PFSK-1 (cell line): ENCODE results near the gene GARIN5B.

Experiments
- FOXP2 ChIP-seq: optimal IDR thresholded peaks from 2 replicates; pipeline ENCODE3; 2011; ENCODE audit warnings: borderline replicate concordance, control low read depth, inconsistent platforms; ENCODE audit not compliant: insufficient read depth; ENCODE audit errors: extremely low read length, extremely low read depth
- POLR2AphosphoS5 ChIP-seq: IDR thresholded peaks from 2 replicates; pipeline ENCODE4 v1.6.1; 2012; ENCODE audit warnings: low read depth, mild to moderate bottlenecking, control low read depth, low read length, moderate library complexity
- SIN3A ChIP-seq: IDR thresholded peaks from 2 replicates; pipeline ENCODE4 v1.6.1; 2012; ENCODE audit warnings: mild to moderate bottlenecking, low read length, moderate library complexity, borderline replicate concordance; ENCODE audit not compliant: insufficient read depth
- TAF1 ChIP-seq: IDR thresholded peaks from 2 replicates; pipeline ENCODE4 v1.6.1; 2012; ENCODE audit warnings: low read length, control low read depth, borderline replicate concordance; ENCODE audit not compliant: insufficient read depth
- TF ChIP-seq, protein P1 (sequence below), 2 experiments: IDR thresholded peaks; 2 replicates each; pipeline versions ENCODE4 v1.6.1 to v1.8.0; 2011 to 2012; ENCODE audit warnings: low read depth in 2 of 2, low read length in 2 of 2, control low read depth in 1 of 2, inconsistent platforms in 1 of 2, mild to moderate bottlenecking in 1 of 2, moderate library complexity in 1 of 2; ENCODE audit not compliant: insufficient read depth in 1 of 2

Gene GARIN5B

DNA sequence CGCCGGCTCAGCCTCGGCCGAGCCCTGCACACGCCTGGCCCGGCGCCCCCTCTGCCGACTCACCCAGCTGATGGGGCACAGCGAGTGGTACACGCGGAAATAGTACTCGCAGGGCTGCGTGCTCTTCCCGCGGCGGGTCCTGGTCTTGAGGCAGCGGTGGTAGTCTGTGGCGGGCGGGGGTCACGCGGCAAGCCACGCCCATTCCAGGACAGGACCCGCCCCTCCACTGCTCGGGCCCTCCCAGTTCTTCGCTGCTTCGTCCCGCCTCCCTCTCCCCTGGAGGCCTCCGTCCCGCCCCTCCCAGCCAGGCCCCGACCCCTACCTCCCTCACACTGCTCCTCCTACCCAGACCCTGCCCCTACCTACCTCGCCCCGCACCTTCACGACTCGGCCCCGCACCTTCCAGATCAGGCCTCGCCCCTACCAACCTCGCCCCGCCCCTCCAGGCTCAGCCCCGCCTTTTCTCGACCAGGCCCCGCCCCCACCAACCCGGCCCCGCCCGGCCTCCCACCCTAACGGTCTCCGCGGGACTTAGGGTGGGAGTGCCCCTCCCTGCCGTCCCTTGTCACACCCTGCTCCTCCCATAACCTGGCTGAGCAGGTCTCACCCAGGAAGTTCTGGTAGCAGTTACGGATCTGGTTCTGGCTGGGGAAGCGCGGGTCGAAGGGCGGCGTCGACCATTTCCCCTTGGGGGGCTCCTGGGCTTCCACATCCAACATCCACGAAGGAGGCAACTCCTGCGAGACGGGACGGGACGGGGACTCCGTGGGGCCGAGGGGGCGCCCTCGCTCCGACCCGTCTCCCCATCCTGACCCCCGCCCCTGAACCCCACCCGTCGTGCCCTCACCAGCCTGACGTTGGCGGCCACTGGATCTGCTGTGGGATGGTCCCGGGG is 9.0 kb downstream of the GARIN5B start:
- no peak for TF ChIP-seq POLR2AphosphoS5
- no peak for TF ChIP-seq SIN3A
- TF ChIP-seq FOXP2, result no peak
- TF ChIP-seq, protein P1, sequence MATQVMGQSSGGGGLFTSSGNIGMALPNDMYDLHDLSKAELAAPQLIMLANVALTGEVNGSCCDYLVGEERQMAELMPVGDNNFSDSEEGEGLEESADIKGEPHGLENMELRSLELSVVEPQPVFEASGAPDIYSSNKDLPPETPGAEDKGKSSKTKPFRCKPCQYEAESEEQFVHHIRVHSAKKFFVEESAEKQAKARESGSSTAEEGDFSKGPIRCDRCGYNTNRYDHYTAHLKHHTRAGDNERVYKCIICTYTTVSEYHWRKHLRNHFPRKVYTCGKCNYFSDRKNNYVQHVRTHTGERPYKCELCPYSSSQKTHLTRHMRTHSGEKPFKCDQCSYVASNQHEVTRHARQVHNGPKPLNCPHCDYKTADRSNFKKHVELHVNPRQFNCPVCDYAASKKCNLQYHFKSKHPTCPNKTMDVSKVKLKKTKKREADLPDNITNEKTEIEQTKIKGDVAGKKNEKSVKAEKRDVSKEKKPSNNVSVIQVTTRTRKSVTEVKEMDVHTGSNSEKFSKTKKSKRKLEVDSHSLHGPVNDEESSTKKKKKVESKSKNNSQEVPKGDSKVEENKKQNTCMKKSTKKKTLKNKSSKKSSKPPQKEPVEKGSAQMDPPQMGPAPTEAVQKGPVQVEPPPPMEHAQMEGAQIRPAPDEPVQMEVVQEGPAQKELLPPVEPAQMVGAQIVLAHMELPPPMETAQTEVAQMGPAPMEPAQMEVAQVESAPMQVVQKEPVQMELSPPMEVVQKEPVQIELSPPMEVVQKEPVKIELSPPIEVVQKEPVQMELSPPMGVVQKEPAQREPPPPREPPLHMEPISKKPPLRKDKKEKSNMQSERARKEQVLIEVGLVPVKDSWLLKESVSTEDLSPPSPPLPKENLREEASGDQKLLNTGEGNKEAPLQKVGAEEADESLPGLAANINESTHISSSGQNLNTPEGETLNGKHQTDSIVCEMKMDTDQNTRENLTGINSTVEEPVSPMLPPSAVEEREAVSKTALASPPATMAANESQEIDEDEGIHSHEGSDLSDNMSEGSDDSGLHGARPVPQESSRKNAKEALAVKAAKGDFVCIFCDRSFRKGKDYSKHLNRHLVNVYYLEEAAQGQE (IDR thresholded peaks at IDR 0.05; ENCODE audit: insufficient read depth in 1 of 2, low read depth in 2 of 2, low read length in 2 of 2), result no peak
- TF ChIP-seq TAF1, result no peak

DNA sequence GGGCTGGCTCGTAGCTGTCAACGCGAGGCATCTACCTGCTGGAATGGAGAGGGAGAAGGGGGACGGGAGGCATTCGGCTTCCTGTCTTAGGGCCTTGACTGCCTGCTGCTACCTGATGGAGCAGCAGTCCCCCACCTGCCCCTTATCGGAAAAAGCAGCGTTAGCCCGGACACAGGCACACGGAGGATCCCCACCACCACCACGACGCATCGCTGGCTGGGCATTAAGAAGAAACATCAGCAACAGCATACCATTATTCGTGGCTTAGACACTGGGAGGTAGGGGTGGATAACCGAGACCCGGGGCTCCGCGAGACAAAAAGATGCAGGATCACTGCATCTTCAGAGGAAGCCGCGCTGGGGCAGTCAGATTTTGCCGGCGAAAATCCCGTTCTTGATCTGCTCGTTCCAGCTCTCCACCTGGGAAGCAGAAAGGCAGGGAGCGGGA is 9.7 kb downstream of the GARIN5B start:
- TF ChIP-seq POLR2AphosphoS5 (no peak), SIN3A (no peak), TAF1 (no peak)

DNA sequence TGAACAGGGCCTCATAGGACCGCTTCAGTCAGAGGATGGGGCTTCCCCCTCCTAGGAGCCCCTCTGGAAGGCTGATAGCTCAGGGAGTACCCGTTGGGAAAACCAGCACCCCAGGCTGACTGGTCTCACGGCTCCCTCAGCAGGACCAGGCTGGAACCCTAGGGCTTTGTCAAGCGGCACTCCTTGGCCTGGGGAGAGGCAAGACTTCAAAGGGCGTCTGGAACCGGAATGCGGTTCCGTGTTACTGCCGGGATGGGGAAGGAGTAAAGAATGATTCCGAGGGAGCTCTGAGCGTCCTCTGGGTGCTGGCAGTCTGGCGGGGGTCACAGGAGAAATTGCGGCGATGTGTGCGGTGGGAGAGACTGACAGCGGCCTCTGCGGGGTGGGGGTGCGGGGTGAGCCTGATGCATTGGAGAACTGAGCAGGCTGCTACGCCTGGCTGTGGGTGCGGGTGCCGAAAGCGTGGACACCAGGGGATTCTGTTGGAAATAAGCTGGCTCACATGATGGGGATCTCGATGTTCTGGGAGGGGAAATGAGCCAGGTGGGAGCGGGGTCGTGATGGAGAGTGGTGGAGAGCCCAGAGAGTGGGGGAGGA is 10.4 kb downstream of the GARIN5B start:
- no peak for TF ChIP-seq POLR2AphosphoS5
- no peak for TF ChIP-seq SIN3A
- no peak for TF ChIP-seq TAF1
- no peak for TF ChIP-seq FOXP2
- TF ChIP-seq, protein P1 (IDR thresholded peaks at IDR 0.05; ENCODE audit: insufficient read depth in 1 of 2, low read depth in 2 of 2, low read length in 2 of 2), result no peak

DNA sequence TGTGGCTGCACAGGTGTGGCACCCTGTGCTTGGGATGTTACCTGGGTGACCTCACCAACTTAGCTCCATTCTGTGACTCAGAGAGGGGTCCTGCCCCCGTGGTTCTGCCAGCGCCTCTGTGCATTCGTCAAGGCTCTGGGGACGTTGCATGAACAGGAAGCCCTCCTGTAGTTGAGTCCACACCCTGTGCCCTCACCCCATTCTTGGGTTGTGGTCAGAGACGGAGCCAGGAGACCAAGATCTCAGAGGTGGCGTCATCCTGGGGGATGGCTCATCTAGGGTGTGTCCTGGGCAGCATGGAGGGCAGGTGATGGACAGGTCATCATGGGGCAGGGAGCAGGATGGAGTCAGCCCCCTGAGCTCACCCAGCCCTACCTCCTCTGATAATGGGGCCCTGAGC is 11.0 kb downstream of the GARIN5B start:
- TF ChIP-seq POLR2AphosphoS5, result no peak
- TF ChIP-seq, protein P1 (IDR thresholded peaks at IDR 0.05; ENCODE audit: insufficient read depth in 1 of 2, low read depth in 2 of 2, low read length in 2 of 2), result no peak
- no peak for TF ChIP-seq SIN3A
- TF ChIP-seq TAF1, result no peak
- no peak for TF ChIP-seq FOXP2

DNA sequence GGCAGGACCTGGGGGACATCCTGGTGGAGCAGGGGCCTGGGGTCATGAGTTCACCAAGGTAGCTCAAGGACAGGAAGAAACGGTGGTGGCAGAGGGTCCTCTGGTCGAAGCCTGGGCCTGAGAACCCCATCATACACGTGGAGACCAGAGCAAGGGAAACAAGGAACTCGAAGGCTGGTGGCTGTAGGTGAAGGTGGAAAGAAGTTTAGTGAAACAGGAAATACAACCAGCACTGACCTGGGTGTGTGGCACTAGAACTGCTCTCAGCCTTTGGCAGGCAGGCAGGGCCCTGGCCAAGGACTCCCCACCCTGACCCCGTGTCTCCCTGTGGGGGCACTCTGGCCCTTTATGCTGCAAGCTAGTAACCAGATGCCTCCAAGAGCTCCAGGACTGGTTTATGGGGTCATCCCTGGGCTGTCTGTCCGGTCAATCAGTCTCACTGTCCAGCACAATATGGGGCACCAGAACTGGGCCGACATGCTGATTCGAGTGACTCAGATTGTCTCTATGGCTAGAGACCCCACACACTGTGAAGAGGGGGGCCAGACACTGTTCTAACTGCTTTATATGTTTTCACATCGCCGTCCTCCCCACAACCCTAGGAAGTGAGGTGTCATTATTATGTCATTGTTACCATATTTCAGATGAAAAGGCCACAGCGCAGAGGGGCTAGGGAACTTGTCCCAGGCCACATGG is 12.3 kb downstream of the GARIN5B start:
- no peak for TF ChIP-seq FOXP2
- TF ChIP-seq TAF1, result no peak
- TF ChIP-seq POLR2AphosphoS5, result no peak
- TF ChIP-seq, protein P1 (IDR thresholded peaks at IDR 0.05; ENCODE audit: insufficient read depth in 1 of 2, low read depth in 2 of 2, low read length in 2 of 2), result no peak
